BE2C (cell line): Measurements from ENCODE around the gene ORM2.

Experiments
- DNase-seq: peaks from one replicate; pipeline ENCODE4 v3.0.0-alpha.2; 2020
- H3K27me3 ChIP-seq: fragments of 250-450 bp; sonication (Bioruptor Pico); 2 replicates; pipeline ENCODE4 v1.5.1; 2020; ENCODE audit warnings: mild to moderate bottlenecking
- H3K36me3 ChIP-seq: fragments of 250-450 bp; sonication (Bioruptor Pico); 2 replicates; pipeline ENCODE4 v1.5.1; 2020; ENCODE audit warnings: mild to moderate bottlenecking
- H3K4me1 ChIP-seq: fragments of 250-450 bp; sonication (Bioruptor Pico); 2 replicates; pipeline ENCODE4 v1.5.1; 2020
- H3K4me3 ChIP-seq: 2 replicates; pipeline ENCODE4 v1.5.1; 2011; ENCODE audit warnings: low read depth, low read length
- H3K9me3 ChIP-seq: fragments of 250-450 bp; sonication (Bioruptor Pico); 2 replicates; pipeline ENCODE4 v1.5.1; 2020
- TF ChIP-seq, protein P1 (sequence below): IDR thresholded peaks from 2 replicates; pipeline ENCODE4 v1.5.1; 2012; ENCODE audit warnings: mild to moderate bottlenecking, low read depth, low read length

Gene ORM2

DNA sequence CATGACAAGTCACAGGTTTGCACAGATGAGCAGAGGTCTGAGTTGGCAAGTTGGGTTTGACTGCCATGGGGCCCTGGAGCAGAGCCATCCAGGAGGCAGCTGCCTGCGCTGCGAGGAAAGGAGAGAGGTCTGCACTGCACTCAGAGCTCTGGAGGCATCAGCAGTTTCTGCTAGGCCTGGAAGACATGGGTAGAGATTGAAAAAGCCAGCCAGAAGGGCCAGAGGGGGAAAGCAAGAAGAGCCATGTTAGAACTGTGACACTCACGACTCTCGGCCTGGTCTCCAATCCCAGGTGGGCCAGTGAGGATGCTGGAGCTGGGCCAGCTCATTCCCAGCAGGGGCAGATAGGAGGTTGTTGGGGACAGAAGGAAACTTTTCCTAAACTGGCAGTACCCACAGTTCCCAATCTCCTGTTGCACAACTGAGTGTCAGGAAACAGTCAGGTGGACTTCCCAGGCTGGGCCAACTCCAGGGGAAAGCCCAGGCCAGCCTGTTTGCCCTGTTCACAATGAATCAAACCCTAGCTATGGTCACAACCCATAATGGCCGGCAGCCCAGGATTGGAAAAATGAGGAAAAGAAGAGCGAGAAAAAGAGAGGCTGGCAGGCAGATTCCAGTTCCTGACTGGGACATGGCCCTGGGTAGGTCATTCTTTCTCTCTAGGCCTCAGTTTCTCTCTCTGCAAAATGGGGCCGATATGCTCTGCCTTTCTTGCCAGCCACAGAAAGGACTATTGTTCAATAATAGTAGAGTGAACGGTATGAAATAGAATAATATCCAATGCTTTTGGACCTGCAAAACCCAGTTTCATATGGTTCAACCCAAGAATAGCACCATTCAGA lies 14.6 kb upstream of the ORM2 start:
- no peak overlapping the region for H3K4me3 ChIP-seq
- no peaks in the 10 kb centered on the region for H3K4me1 ChIP-seq
- DNase-seq: no peak
- TF ChIP-seq, protein P1, sequence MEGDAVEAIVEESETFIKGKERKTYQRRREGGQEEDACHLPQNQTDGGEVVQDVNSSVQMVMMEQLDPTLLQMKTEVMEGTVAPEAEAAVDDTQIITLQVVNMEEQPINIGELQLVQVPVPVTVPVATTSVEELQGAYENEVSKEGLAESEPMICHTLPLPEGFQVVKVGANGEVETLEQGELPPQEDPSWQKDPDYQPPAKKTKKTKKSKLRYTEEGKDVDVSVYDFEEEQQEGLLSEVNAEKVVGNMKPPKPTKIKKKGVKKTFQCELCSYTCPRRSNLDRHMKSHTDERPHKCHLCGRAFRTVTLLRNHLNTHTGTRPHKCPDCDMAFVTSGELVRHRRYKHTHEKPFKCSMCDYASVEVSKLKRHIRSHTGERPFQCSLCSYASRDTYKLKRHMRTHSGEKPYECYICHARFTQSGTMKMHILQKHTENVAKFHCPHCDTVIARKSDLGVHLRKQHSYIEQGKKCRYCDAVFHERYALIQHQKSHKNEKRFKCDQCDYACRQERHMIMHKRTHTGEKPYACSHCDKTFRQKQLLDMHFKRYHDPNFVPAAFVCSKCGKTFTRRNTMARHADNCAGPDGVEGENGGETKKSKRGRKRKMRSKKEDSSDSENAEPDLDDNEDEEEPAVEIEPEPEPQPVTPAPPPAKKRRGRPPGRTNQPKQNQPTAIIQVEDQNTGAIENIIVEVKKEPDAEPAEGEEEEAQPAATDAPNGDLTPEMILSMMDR: no peak
- no peaks in the 10 kb centered on the region for H3K36me3 ChIP-seq
- H3K9me3 ChIP-seq: no peaks in the 10 kb centered on the region
- H3K27me3 ChIP-seq: no peaks in the 10 kb centered on the region

DNA sequence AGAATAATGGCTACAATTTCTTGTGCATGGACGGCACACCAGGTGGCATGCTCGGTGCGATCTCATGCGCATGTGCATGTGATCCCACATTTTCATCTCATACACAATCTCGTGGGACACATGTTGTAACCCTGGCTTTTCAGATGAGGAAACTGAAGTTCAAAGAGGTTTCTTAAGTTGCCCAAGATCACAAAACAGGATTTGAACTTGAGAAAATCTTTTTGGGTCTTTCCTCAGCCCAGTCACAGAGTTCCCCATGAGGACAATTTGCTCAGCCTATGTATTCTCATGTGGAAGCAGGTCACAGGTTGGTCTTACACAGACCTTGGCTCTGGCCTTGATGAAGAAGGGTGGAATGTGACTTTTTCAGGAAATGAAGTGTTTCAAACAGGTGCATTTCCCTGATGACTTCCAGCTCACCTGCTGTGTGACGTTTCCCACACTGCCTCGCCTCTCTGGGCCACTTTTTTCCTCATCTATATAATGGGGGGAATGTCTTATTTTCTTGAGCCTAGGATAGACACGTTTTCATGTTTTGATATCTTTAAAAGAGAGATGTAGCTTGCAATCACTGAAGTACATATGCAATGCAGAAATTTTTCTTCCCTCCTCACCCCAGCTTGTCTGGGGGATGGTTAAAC lies 13.8 kb upstream of the ORM2 start:
- H3K4me1 ChIP-seq: no peaks in the 10 kb centered on the region
- no peaks in the 10 kb centered on the region for H3K27me3 ChIP-seq
- H3K9me3 ChIP-seq: no peaks in the 10 kb centered on the region
- DNase-seq: no peak
- TF ChIP-seq, protein P1: no peak
- no peaks in the 10 kb centered on the region for H3K36me3 ChIP-seq
- no peak overlapping the region for H3K4me3 ChIP-seq

DNA sequence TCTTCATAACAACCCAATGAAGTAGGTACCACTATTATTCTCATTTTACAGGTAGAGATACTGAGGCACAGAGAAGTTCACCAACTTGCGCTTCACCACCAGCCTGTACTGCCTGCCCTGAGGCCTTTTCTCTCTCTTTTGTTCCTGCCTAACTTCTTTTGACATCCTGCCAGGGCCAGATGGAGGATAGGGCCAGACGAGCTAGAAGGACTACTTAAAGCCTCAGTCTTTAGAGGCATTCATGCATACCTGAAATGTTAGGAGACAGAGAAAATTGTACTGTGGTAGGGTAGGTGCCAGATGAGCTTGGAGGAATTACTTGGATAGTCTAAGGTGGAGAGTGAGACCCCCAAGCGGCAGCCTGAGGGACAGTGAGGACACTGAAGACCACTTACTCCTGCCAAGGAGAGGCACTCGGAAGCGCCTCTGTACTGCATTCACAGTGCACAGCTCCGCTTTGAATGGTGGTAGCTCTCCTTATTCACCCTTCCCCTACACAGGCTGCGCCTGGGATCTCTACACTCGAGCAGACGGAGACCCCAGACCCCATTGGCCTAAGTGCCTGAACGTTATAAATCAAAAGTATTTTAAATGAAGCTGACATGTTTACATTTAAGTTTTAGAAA lies 13.0 kb upstream of the ORM2 start:
- Histone ChIP-seq H3K4me1 (no peaks in the 10 kb centered on the region), H3K4me3 (no peak overlapping the region), H3K27me3 (no peaks in the 10 kb centered on the region), H3K9me3 (no peaks in the 10 kb centered on the region), H3K36me3 (no peaks in the 10 kb centered on the region)
- TF ChIP-seq, protein P1: no peak
- no peak for DNase-seq

DNA sequence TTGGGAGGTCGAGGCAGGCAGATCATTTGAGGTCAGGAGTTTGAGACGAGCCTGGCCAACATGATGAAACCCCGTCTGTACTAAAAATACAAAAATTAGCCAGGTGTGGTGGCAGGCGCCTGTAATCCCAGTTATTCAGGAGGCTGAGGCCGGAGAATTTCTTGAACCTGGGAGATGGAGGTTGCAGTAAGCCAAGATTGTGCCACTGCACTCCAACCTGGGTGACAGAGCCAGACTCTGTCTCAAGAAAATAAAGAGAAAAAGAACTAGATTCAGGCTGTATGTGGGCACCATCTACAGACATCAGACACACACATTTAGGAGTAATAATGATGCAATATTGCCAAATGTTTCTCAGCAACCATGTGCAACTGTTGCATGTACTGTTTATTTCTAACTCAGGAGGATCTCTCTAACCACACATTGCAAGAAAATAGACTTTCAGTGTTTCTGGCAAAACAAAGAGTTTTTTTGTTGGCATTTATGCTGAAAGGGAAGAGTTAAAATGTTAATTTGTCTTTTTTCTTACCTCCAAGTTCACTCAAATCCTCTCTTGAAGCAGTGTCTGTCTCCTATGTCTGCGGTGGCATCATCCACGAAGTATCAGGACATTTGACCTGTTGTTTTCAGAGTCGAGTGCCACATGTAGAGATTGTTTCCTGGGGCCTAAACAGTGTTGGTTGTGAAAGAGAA lies 11.9 kb upstream of the ORM2 start:
- Histone ChIP-seq H3K4me1 (no peaks in the 10 kb centered on the region), H3K36me3 (no peaks in the 10 kb centered on the region), H3K27me3 (no peaks in the 10 kb centered on the region), H3K4me3 (no peak overlapping the region), H3K9me3 (no peaks in the 10 kb centered on the region)
- no peak for DNase-seq
- TF ChIP-seq, protein P1: no peak

DNA sequence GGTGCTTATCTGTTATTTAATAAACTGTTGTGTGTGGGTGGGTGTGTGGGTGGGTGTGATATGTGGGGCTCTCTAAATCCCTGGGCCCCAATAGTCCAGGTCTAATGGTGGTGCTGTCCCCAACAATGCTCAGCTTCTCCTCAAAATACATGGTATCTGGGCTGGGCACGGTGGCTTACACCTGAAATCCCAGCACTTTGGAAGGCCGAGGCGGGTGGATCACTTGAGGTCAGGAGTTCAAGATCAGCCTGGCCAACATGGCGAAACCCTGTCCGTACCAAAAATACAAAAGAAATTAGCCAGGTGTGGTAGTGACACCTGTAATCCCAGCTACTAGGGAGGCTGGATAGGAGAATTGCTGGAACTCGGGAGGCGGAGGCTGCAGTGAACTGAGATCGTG lies 11.3 kb upstream of the ORM2 start:
- TF ChIP-seq, protein P1: no peak

More for the DNA sequence above, 11.3 kb upstream of the ORM2 start:
- no peaks in the 10 kb centered on the region for H3K4me1 ChIP-seq
- no peaks in the 10 kb centered on the region for H3K36me3 ChIP-seq
- H3K9me3 ChIP-seq: no peaks in the 10 kb centered on the region
- no peak overlapping the region for H3K4me3 ChIP-seq
- H3K27me3 ChIP-seq: no peaks in the 10 kb centered on the region
- DNase-seq: no peak
